GM19324 (cell line): Measurements from ENCODE around the gene FAM81B.
"Not testable (repeated sequence)": the region's sequence is repeated elsewhere in the genome, so short reads cannot be mapped to it uniquely, and the experiment has no call there.

ENCODE experiments used
- ATAC-seq: cut with Tn5 transposase; IDR thresholded peaks from one replicate; pipeline ENCODE4 v1.9.1; 2021; ENCODE audit warnings: mild to moderate bottlenecking, moderate library complexity; ENCODE audit not compliant: unreplicated experiment, low FRiP score

Gene FAM81B, protein sequence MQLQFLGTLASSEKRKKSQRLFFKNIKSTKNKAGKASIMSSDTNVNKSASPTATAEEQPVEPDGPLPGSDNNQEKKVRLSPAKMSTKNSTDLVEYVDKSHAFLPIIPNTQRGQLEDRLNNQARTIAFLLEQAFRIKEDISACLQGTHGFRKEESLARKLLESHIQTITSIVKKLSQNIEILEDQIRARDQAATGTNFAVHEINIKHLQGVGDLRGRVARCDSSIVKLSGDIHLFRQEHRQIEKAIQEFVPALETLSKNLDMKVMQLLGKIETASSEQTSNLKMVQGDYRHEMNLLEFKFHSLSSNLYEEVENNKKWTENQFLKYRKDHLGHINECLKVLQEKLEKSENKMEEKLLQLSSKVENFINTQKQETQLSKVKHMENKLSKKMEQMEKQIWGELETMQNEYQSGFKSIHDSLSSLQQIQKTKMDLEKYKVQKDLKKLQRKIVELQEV

GRCh38 chr5:95390812-95391492 is at the start of gene FAM81B:
Gene FAM81B (plus strand): TSS chr5:95391366. CDS start chr5:95391390, 24 bp downstream.
- ATAC-seq = no peak

- ATAC-seq = not testable (repeated sequence)
Observed at GRCh38 chr5:95341444-95341843, 49.7 kb upstream of the FAM81B start.

- no peak for ATAC-seq
Observed at GRCh38 chr5:95347506-95348120, 43.6 kb upstream of the FAM81B start.

- no peak for ATAC-seq
Observed at GRCh38 chr5:95350631-95351030, 40.5 kb upstream of the FAM81B start.

DNA sequence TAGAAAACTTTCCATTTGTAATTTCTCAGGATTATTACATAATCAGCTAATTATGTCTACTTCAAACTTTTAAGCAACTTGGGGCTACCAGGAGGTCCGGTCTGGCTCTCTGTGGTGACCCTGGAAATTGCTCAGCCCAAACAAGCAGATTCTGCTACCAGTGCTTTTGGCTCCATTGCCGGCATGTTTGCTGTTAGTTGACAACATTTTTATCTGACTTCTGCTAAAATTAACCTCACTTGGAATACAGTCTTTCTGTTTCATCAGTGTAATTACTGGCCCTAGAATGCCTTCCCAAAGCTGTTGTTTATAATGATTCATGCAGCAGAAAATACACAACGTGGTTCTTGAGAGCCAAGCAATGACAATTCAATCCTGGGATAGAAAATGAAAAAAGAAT is 38.5 kb upstream of the FAM81B start:
- ATAC-seq = no peak

DNA sequence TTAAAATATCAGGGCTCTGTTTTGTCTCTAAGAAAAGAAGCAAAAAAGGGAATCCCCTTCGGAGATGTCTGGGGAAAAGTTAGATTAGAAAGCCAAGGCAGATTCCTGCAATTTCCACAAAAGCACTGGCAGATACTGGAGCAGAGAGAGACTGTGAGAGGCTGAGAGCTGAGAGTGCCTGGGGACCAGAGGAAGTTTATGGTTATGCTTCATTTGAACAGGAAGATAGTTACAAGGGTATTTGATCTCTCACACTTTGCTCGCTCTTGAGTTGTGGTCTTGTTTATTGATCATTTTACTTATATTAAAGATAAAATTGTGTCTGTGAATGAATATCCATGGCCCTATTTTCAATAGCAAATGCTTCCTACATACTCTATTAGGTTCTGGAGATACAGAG is 32.8 kb upstream of the FAM81B start:
- ATAC-seq = no peak

DNA sequence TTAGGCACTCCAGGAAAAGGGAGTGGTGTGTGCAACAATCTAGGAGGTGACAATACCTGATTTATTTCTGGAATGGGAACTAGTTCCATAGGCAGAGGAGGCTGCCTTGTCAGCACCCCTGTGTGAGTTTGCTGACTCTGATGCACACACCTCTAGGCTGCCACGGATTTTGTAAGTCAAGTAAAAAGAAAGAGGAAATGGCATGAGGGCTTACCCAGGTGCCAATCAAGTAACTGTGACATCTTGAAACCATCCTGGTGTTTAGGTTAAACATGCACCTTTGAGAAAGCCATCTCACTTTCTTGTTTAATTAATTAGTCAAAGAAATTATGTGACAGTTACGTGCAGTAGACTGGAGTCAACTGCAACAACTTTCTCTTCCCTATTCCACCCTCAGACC is 32.3 kb upstream of the FAM81B start:
- no peak for ATAC-seq

GRCh38 chr5:95360667-95361066 is 30.5 kb upstream of the FAM81B start:
- not testable (repeated sequence) for ATAC-seq

GRCh38 chr5:95365302-95366095 is 25.7 kb upstream of the FAM81B start:
- no peak for ATAC-seq

DNA sequence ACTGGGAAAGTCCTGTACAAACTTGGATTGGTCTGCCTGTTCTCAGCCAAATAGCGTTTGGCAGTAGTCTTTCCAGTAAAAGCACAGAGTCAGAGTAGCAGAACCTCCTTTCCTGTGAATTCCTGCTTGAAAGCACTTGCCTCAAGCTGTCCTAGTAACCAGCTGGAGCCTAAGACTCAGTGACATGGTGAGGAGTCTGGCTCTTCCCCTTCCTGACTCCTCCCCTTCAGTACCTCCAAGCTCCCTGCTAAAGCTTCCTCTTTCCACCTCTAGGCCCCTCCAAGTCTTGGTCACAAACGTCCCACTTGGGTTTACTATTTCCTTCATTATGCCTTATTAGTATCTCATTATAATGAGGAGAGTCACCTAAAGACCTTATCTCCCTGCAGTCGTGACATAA is 21.4 kb upstream of the FAM81B start:
- no peak for ATAC-seq

GRCh38 chr5:95374061-95374460 is 17.1 kb upstream of the FAM81B start:
- no peak for ATAC-seq

GRCh38 chr5:95375591-95375990 is 15.6 kb upstream of the FAM81B start:
- ATAC-seq = no peak

DNA sequence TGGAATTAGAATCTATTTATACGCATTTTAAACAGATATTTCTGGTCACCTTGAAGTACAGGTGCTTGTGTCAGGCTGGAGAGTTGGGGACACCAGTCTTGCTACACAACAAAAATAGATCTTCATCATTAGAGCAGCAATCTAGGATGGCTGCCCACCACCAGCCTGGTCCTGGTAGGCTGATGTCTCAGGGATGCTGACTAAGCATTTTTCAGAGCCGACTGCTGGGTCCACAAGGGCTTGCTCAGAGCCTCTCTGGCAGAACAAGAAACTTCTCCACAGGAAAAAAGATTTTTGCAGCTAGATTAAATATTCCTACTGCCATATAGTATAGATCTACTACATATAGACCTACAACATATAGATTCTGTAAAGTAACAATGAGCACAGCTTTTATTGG is 12.0 kb upstream of the FAM81B start:
- no peak for ATAC-seq

DNA sequence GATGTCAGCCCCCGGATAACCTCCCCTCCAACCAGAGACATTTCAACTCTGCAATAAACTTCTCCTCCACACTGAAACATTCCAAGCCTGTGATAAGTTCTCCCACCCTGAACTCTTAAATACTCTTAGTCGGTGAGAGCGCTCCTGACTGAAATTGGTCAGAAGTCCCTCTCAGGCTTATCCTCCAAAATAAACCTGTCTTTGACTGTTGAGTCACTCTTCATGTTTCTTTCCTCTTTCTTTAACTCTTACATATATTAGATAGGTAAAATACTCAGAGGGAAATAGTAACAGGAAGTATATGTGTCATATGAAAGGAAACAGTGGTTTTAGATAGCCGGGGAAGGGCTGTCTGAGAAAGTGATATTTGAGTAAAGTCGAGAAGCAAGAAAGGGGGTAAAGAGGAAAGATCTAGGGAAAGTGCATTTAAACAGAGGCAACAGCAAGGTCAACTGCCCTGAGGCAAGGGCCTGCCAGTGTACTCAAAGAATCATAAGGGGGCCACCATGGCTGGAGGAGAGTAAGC is 11.0 kb upstream of the FAM81B start:
- ATAC-seq = no peak

- no peak for ATAC-seq
Observed at GRCh38 chr5:95382801-95383200, 8.4 kb upstream of the FAM81B start.

DNA sequence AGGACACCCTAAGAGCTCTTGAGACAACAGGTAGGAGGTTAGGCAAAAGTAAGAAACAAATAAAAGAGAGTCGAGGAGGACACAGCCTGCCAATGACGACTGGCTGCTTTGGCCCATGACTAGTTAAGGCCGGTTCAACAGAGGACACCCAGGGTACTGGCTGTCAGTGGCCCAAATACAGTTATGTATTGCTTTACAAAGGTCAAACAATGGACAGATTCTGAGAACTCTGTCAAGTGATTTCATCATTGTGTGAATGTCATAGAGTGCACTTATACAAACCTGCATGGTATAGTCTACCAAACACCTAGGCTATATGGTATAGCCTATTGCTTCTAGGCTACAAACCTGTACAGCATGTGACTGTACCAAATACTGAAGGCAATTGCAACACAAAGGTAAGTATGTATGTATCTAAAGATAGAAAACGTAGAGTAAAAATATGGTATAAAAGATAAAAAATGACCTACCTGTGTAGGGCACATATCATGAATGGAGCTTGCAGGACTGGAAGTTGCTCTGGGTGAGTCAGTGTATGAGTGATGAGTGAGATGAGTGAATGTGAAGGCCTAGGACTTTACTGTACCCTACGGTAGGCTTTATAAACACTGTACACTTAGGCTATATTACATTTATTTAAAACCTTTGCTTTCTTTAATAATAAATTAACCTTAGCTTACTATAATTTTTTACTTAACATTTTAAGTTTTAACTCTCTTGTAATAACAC is 6.5 kb upstream of the FAM81B start:
- no peak for ATAC-seq

DNA sequence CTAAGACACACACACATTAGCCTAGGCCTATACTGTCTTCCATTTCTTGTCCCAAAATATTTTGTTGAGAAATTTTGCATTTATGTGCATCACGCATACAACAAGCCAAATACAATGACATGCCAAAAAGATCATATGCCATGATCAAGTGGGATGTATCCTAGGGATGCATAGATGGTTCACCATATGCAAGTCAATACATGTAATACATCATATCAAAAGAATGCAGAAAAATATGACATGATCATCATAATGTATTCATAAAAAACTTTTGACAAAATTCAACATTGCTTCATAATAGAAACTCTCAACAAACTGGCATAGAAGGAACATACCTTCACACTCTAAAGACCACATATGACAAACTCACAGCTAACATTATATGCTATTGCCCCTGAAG is 5.8 kb upstream of the FAM81B start:
- no peak for ATAC-seq

GRCh38 chr5:95391965-95392364 is 799 bp downstream of the FAM81B start:
- not testable (repeated sequence) for ATAC-seq

DNA sequence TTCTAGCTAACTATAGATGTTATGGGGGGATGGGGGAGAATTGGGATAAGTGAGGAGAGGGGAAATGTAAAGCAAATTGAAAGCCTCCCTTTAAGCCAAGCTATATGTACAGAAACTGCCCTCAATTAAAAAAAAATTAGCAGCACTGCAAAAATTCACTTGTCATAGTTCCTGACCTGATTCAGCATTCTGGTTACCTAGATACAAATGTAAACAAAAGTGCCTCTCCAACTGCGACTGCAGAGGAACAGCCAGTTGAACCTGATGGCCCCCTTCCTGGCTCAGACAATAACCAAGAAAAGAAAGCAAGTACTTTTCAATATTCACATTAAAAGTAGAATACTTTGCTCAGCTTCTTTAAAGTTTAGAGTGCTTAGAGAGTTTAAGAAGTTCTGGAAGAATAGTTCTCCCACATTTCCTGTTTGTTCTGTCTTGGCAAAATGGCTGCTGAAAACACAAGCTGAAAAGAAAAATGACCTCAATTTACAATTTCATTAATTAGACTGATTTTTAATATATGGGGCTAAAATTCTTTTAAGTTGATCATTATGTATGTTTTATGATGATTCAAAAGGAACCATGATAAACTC is 1.5 kb downstream of the FAM81B start:
- no peak for ATAC-seq
